ENCODE measurements around the gene TCN1.

DNA sequence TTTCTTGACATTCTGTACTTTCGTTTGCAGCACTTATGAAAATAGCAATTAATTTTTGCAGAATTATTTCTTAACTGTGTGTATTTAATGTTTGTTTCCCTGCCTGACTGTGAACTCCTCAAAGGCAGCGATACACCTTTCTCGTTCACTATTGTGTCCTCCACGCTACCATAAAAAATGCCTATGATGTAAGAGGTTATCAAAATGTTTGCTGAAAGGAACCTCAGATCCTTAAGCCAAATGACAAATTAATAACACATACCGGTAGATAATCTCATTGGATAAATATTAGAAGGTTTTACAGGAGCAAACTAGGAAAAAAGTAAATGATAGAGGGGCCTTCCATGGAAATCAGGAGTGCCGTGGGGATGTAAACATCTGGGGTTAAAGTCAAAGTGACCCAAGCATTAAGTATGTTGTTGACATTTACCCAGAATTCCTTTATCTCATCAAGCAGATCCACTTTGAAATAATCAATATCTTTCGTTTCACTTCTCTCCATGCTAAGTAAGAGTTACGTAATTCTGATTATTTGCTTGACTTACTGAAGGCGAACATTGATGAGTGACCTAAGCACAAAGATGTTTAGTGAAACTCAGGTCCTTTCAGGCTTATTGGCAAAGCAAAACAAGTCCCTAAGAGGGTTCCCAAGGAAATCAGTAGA, 9.7 kb upstream of the TCN1 start:
- TF ChIP-seq POLR2A (IDR thresholded peaks at IDR 0.05; ENCODE audit: borderline replicate concordance, extremely low read depth, insufficient read depth, insufficient read length) (no peak), SIN3A (IDR thresholded peaks at IDR 0.05; ENCODE audit: low read depth) (no peak), EZH2 (IDR thresholded peaks at IDR 0.05) (no peak), YY1 (IDR thresholded peaks at IDR 0.05; ENCODE audit: extremely low read depth, insufficient replicate concordance, low read depth, low read length) (no peak), CEBPB (IDR thresholded peaks at IDR 0.05; ENCODE audit: low read depth) (no peak)
- TF ChIP-seq, protein P1, sequence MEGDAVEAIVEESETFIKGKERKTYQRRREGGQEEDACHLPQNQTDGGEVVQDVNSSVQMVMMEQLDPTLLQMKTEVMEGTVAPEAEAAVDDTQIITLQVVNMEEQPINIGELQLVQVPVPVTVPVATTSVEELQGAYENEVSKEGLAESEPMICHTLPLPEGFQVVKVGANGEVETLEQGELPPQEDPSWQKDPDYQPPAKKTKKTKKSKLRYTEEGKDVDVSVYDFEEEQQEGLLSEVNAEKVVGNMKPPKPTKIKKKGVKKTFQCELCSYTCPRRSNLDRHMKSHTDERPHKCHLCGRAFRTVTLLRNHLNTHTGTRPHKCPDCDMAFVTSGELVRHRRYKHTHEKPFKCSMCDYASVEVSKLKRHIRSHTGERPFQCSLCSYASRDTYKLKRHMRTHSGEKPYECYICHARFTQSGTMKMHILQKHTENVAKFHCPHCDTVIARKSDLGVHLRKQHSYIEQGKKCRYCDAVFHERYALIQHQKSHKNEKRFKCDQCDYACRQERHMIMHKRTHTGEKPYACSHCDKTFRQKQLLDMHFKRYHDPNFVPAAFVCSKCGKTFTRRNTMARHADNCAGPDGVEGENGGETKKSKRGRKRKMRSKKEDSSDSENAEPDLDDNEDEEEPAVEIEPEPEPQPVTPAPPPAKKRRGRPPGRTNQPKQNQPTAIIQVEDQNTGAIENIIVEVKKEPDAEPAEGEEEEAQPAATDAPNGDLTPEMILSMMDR (IDR thresholded peaks at IDR 0.05 in 2 of 3, conservative IDR thresholded peaks at IDR 0.05 in 1 of 3; ENCODE audit: borderline replicate concordance in 1 of 3, insufficient read depth in 1 of 3, low read depth in 2 of 3, low read length in 2 of 3) = no peak
